Liver (tissue), 9 donors: Measurements from ENCODE around the gene MPRIP. TPM values are rescaled to one million over a fixed set of nuclear protein-coding genes. Genes with fewer than 3 reads are reported as not detected.
A peak's percentile ranks its signal among the peaks of the same experiment; 100 is the strongest.

Experiments used
- DNase-seq: peaks from one replicate; pipeline ENCODE4 v3.0.0-alpha.2; 2017; ENCODE audit warnings: low spot score
- H3K27ac ChIP-seq, 2 donors: one replicate each; pipeline ENCODE4 v1.7.0; 2013; ENCODE audit warnings: inconsistent platforms in 2 of 2, low read length in 2 of 2, control low read depth in 1 of 2, low read depth in 1 of 2, mild to moderate bottlenecking in 1 of 2
- H3K27me3 ChIP-seq, 4 donors: one replicate each; pipeline versions ENCODE4 v1.6.1 to v1.7.0; 2013; ENCODE audit warnings: low read length in 3 of 4, inconsistent platforms in 1 of 4, mild to moderate bottlenecking in 1 of 4, moderate library complexity in 1 of 4; ENCODE audit not compliant: control insufficient read depth in 4 of 4, insufficient read depth in 4 of 4
- H3K36me3 ChIP-seq, 4 donors: one replicate each; pipeline versions ENCODE4 v1.6.1 to v1.7.0; 2013; ENCODE audit warnings: low read length in 3 of 4, mild to moderate bottlenecking in 3 of 4, low read depth in 1 of 4, moderate library complexity in 1 of 4; ENCODE audit not compliant: control insufficient read depth in 4 of 4, insufficient read depth in 3 of 4
- H3K4me1 ChIP-seq, 4 donors: one replicate each; pipeline versions ENCODE4 v1.6.1 to v1.7.0; 2013; ENCODE audit warnings: low read length in 3 of 4, mild to moderate bottlenecking in 3 of 4, moderate library complexity in 1 of 4; ENCODE audit not compliant: control insufficient read depth in 4 of 4, insufficient read depth in 4 of 4
- H3K4me3 ChIP-seq, 3 donors: one replicate each; pipeline versions ENCODE4 v1.6.1 to v1.7.0; 2013; ENCODE audit warnings: low read length in 3 of 3, control low read depth in 1 of 3, low read depth in 1 of 3, mild to moderate bottlenecking in 1 of 3
- H3K9ac ChIP-seq, 2 donors: one replicate each; pipeline ENCODE4 v1.7.0; 2013; ENCODE audit warnings: low read length in 2 of 2, mild to moderate bottlenecking in 2 of 2, moderate library complexity in 2 of 2, control low read depth in 1 of 2, low read depth in 1 of 2
- H3K9me3 ChIP-seq, 4 donors: one replicate each; pipeline versions ENCODE4 v1.6.1 to v1.7.0; 2013; ENCODE audit warnings: low read length in 3 of 4; ENCODE audit not compliant: control insufficient read depth in 4 of 4
- ATF3 ChIP-seq: IDR thresholded peaks from 2 replicates; pipeline ENCODE4 v1.6.1; 2016; ENCODE audit warnings: antibody characterized with exemption
- CTCF ChIP-seq: fragments of 150-350 bp; IDR thresholded peaks from 2 replicates; pipeline ENCODE4 v1.5.1; 2017; ENCODE audit warnings: improper control_type of control experiment, low read depth, low read length; ENCODE audit not compliant: missing input control
- EGR1 ChIP-seq, 2 donors: IDR thresholded peaks; 2 replicates each; pipeline ENCODE4 v1.6.1; 2016 to 2018; ENCODE audit warnings: antibody characterized with exemption in 2 of 2, low read depth in 2 of 2
- FOXA1 ChIP-seq: IDR thresholded peaks from 2 replicates; pipeline ENCODE4 v1.6.1; 2016; ENCODE audit warnings: antibody characterized with exemption
- FOXA2 ChIP-seq: IDR thresholded peaks from 2 replicates; pipeline ENCODE4 v1.6.1; 2016; ENCODE audit warnings: antibody characterized with exemption
- GABPA ChIP-seq, 2 donors: IDR thresholded peaks in 1 of 2; conservative IDR thresholded peaks in 1 of 2; 2 replicates each; pipeline ENCODE4 v1.6.1; 2016; ENCODE audit warnings: antibody characterized with exemption in 2 of 2, mild to moderate bottlenecking in 1 of 2, moderate library complexity in 1 of 2
- HNF4A ChIP-seq, 2 donors: conservative IDR thresholded peaks; 2 replicates each; pipeline ENCODE4 v1.6.1; 2016; ENCODE audit warnings: antibody characterized with exemption in 2 of 2, mild to moderate bottlenecking in 2 of 2
- HNF4G ChIP-seq: IDR thresholded peaks from 2 replicates; pipeline ENCODE4 v1.6.1; 2016; ENCODE audit warnings: antibody characterized with exemption
- MAX ChIP-seq: IDR thresholded peaks from 2 replicates; pipeline ENCODE4 v1.6.1; 2016; ENCODE audit warnings: antibody characterized with exemption
- NR2F2 ChIP-seq: IDR thresholded peaks from 2 replicates; pipeline ENCODE4 v1.6.1; 2016; ENCODE audit warnings: antibody characterized with exemption
- RAD21 ChIP-seq, 2 donors: IDR thresholded peaks; 2 replicates each; pipeline ENCODE4 v1.6.1; 2016; ENCODE audit warnings: antibody characterized with exemption in 2 of 2, mild to moderate bottlenecking in 2 of 2
- REST ChIP-seq: IDR thresholded peaks from 2 replicates; pipeline ENCODE4 v1.6.1; 2016; ENCODE audit warnings: antibody characterized with exemption, mild to moderate bottlenecking
- RXRA ChIP-seq, 2 donors: IDR thresholded peaks; 2 replicates each; pipeline ENCODE4 v1.6.1; 2017 to 2018; ENCODE audit warnings: antibody characterized with exemption in 2 of 2, mild to moderate bottlenecking in 1 of 2
- SP1 ChIP-seq: IDR thresholded peaks from 2 replicates; pipeline ENCODE4 v1.6.1; 2018; ENCODE audit warnings: antibody characterized with exemption, mild to moderate bottlenecking
- TAF1 ChIP-seq: conservative IDR thresholded peaks from 2 replicates; pipeline ENCODE4 v1.6.1; 2016; ENCODE audit warnings: antibody characterized with exemption, mild to moderate bottlenecking
- YY1 ChIP-seq: IDR thresholded peaks from 2 replicates; pipeline ENCODE4 v1.6.1; 2016; ENCODE audit warnings: antibody characterized with exemption, mild to moderate bottlenecking
- WGBS: extraction: QIAGEN DNeasy Blood & Tissue Kit; methylation state at CpG from one replicate; pipeline ENCODE4 v1.1.7; 2013; 5-methylcytosine and 5-hydroxymethylcytosine counted together
- polyA plus RNA-seq, 2 donors: library from polyadenylated mRNA; stranded (reverse) in 1 of 2; unstranded in 1 of 2; fragments of 200-250 nt in 1 of 2; fragments of >200 nt in 1 of 2; fragmentation: Nextera tagmentation in 1 of 2; extraction: Ambion mirVana in 1 of 2; gene quantifications; one replicate each; pipeline versions ENCODE4 v1.2.1 to v1.2.3, GENCODE V29; 2013 to 2015
- total RNA-seq, 2 donors: library from RNA; depleted of rRNA; stranded (reverse); fragments of >200 nt; gene quantifications; one replicate each; pipeline ENCODE4 v1.2.3, GENCODE V29; 2014
- donor health status: healthy.
- donor health status: healthy.
- donor health status: healthy.
- donor health status: healthy.
- donor health status: healthy.

The MPRIP gene
- total and polyA plus RNA-seq, 4 donors, result 21.2 to 61.9 (median 34.7) TPM

- TF ChIP-seq EGR1 (IDR thresholded peaks at IDR 0.05; ENCODE audit: low read depth in 2 of 2) (no peak), MAX (no peak), YY1 (no peak), FOXA1 (no peak), TAF1 (no peak), CTCF (no peak), NR2F2 (no peak)
Measured at GRCh38 chr17:17062356-17062755, 20.1 kb downstream of the MPRIP start (continued).

- Histone ChIP-seq H3K27me3 (no peaks in the 10 kb centered on the region), H3K4me3 (no peak overlapping the region), H3K27ac (peak overlapping the region; percentile 45 to 72), H3K4me1 (peaks cover 11 to 41% (median 33%) of the 10 kb centered on the region in 4 donors), H3K9me3 (no peaks in the 10 kb centered on the region), H3K36me3 (peaks cover 0 to 2% (median 0%) of the 10 kb centered on the region in 4 donors), H3K9ac (no peak overlapping the region)
- 72% methylated on average over 7 of the region's 7 CpGs for whole genome bisulfite sequencing
- TF ChIP-seq RXRA (IDR thresholded peaks at IDR 0.05) (no peak), TAF1 (no peak), NR2F2 (no peak), SP1 (no peak), GABPA (IDR thresholded peaks at IDR 0.05 in 1 of 2, conservative IDR thresholded peaks at IDR 0.05 in 1 of 2) (no peak), ATF3 (no peak), FOXA2 (no peak), HNF4G (no peak), REST (no peak), HNF4A (conservative IDR thresholded peaks at IDR 0.05) (no peak), CTCF (no peak), FOXA1 (no peak), RAD21 (IDR thresholded peaks at IDR 0.05) (no peak)
- no peak for DNase-seq
Measured at GRCh38 chr17:17062866-17063265, 20.6 kb downstream of the MPRIP start.
